SKM-1 (cell line): ENCODE results near the gene MYBPC1.
"Not testable (repeated sequence)": the region's sequence is repeated elsewhere in the genome, so short reads cannot be mapped to it uniquely, and the experiment has no call there.

Experiments
- DNase-seq: peaks from one replicate; lab custom pipeline; 2025; ENCODE audit not compliant: unreplicated experiment; lab: John Stamatoyannopoulos, UW

Gene MYBPC1

GRCh38 chr12:101594700-101595099, at the start of gene MYBPC1:
MYBPC1 (plus strand) TSS chr12:101594971; CDS start chr12:101595071, 100 bp downstream.
- DNase-seq, result no peak

DNA sequence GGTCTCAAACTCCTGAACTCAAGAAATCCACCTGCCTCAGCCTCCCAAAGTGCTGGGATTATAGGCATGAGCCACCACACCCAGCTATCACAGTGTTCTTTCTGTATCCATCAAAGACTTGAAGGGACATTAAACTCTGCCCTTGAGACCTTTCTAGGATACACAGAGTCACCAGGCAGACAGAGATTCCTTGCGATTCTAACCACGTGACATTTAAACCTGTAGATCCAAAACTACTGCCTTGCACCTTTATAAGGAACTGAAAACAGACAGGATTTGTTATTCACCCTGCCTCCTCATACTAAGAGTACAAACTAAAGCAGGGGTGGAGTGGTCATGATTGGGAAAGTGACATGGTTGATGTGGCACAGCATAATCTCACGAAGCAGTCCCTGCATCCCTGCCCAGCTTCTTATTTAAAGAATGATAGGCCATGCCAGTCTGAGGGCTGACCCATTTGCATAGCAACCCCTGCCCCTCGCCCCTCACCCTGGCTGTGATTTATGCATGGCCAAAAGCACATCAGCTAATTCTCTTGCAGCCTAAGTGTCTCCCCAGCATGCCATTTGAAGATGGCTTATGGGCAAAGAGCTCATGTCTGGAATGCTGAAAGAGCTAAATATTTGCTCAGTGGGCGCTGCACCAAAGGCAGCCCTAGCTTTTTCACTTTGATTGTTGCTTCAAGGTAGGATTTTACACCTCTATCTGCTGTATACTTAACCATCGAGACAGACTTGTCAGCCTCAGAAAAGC, 43.2 kb upstream of the MYBPC1 start:
- no peak for DNase-seq

DNA sequence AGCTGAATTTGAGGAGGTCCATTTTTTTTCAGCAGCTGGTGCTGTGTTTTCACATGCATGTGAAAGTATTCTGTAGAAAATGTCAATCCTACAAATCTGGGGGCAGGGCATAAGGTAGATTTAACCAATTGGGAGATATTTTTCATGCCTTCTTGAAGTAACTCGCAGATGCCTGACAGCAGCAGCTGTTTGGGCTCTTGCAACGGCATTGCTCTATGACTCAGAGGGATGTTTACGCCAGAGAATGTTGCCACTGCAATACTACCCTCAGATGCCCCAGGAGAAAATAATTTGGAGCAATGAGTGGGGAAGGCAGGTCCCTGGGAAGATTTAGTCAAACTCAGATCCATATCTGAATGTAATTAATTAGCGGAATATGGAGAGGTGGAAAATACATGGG, 42.5 kb upstream of the MYBPC1 start:
- DNase-seq, result no peak

GRCh38 chr12:101557094-101557493, 37.7 kb upstream of the MYBPC1 start:
- DNase-seq, result no peak

DNA sequence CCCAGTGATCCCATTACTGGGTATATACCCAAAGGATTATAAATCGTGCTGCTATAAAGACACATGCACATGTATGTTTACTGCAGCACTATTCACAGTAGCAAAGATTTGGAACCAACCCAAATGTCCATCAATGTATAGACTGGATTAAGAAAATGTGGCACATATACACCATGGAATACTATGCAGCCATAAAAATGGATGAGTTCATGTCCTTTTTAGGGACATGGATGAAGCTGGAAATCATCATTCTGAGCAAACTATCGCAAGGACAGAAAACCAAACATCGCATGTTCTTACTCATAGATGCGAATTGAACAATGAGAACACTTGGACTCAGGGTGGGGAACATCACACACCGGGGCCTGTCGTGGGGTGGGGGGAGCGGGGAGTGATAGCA, 36.0 kb upstream of the MYBPC1 start:
- DNase-seq, result not testable (repeated sequence)

- no peak for DNase-seq
Measured at GRCh38 chr12:101563212-101563611, 31.6 kb upstream of the MYBPC1 start.

DNA sequence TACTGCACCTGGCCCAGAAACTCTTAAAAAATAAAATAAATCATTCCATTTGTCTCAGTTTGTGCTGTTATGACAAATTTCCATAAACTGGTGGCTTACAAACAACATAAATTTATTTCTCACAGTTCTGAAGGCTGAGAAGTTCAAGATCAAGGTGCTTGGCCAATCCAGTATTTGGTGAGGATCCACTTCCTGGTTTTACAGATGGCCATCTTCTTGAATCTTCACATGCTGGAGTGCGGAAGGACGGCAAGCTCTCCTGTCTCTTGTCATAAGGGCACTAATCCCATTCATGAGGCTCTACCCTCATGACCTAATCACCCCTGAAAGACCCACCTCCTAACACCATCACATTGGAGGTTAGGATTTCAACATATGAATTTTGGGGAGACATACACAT, 29.9 kb upstream of the MYBPC1 start:
- no peak for DNase-seq

GRCh38 chr12:101566318-101566717, 28.5 kb upstream of the MYBPC1 start:
- no peak for DNase-seq

DNA sequence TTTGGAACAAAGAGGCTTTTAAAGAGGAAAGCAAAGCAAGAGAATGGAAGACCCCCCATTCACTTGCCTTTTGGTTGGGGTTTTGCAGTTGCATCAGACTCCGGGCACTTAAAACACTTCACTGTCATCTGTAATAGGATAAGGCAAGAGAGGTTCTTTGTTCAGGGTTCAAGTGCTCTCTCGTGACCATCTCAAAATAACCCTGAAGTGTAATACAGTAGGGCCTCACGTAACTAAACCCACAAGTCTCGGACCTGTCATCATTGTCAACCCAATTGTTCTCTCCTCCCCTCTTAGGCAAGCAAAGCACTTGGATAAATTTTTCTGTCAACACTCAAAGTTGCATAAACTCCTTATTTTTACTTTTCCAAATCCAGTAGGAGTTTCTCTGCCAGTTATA, 26.9 kb upstream of the MYBPC1 start:
- DNase-seq, result no peak

GRCh38 chr12:101570047-101570446, 24.7 kb upstream of the MYBPC1 start:
- DNase-seq, result no peak

GRCh38 chr12:101571105-101571504, 23.7 kb upstream of the MYBPC1 start:
- no peak for DNase-seq

DNA sequence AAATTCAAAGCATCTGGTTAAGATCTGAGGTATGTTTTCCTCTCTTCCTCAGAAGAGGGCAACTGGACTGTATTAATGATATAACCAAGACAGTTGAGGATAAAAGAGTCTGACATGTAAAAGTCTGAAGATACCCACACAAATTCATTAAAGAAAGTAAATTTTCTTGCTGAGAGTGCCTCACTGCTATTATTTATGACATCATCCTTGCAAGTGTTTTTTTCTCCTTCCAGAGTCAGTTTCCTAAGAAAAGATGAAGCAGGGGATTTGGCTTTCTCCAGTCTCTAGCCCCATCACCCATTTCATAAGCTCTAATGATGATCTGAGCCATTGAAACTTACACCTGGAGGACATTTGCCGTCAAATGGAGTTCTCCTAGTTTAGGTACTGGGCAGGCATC, 21.0 kb upstream of the MYBPC1 start:
- no peak for DNase-seq

DNA sequence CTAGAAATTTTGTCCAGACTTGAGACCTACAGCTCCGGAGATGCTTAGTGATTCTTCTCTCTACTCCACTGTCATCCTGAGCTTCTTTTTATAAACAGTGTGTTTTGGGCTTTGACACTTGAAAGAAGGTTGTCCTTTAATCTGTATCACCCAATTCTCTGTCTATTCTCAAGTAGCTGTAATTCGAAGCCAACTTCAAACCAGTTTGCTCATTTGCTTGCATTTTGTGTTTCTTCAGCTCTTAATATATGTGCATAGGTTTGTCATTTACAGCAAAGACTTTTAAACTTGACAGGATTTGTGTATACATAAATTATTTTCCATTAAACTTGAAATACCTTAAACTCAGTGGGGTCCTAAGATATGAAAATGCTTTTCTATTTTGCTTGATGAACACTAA, 16.4 kb upstream of the MYBPC1 start:
- DNase-seq, result no peak

DNA sequence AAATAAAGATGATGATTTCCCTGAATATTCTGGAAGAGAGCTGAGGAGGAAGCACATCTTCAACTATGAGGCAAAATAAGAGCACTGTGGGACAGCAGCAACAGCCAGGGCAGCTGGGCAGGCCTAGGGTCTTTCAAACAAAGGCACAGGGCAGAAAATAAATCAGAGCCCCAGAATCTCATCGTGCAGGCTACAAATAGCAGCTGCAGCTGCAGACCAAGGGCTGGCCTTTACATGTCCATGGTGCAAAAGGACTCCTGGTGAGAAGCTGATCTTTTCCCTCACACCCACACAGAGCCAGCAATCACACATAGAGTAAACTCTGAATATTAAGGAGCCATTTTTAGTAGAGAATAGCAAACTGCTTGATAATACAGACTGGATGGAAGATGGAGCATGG, 13.6 kb upstream of the MYBPC1 start:
- no peak for DNase-seq

DNA sequence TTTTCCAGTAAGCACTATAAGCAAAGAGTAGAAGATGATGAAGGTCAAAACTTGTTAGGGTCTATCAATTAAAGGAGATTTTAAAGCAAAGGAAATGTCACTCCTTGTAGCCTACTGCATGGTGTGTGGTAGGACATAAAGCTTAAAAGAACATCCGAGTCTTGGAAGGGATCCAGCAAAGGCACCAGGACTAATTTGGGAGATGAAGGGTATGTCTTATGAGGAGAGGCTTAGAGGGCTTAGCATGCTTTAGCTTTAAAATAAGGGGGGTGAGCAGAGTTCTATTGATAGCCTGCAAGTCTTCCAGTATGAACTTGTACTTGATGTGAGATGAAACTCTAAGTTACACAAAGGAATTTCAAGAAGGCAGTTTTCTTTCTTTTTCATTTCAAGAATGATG, 11.8 kb upstream of the MYBPC1 start:
- no peak for DNase-seq

GRCh38 chr12:101590383-101590782, 4.4 kb upstream of the MYBPC1 start:
- no peak for DNase-seq

GRCh38 chr12:101591781-101592180, 3.0 kb upstream of the MYBPC1 start:
- no peak for DNase-seq

DNA sequence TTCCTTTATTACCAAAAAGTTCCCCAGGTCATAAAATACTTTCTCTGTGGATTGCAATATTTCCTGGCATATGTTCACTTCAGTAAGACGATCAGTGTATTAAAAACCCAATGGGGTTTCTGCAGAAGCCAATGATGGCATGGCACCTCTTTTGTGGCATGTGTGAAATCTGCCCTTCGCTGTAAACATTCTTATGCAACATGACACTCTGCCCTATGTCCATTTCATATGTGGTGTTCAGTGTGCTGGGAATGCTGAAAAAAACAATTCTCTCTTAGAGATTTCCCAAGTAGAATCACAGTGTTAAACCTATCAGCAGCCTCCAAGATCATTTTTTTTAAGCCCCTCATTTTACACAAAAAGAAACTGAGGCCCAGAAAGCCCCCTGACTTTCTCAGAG, 2.3 kb upstream of the MYBPC1 start:
- DNase-seq, result no peak

- DNase-seq, result no peak
Measured at GRCh38 chr12:101592921-101593320, 1.9 kb upstream of the MYBPC1 start.

- no peak for DNase-seq
Measured at GRCh38 chr12:101596172-101596571, 1.4 kb downstream of the MYBPC1 start.

DNA sequence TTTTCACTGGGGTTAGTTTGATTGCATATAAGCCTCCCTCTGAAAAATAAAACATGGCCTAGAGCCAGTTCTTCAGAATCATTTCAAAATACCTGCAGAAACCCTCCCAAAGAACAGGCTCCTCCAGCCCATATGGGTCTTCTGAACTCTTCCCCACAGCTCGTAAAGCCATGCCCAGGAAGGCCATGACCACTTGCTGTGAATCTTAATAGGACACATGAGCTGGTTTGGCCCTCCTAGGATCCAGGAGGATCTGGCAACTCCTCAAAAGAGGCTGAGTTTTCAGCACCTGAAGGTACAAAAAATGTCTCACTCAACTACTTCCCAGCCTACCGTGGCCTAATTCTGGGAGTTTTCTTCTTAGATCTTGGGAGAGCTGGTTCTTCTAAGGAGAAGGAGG, 2.4 kb downstream of the MYBPC1 start:
- no peak for DNase-seq

GRCh38 chr12:101598483-101598882, 3.7 kb downstream of the MYBPC1 start:
- DNase-seq, result no peak

GRCh38 chr12:101599311-101599710, 4.5 kb downstream of the MYBPC1 start:
- DNase-seq, result no peak
